C4-2B (cell line): Measurements from ENCODE around the gene MICU1.
"Not testable (repeated sequence)": the region's sequence is repeated elsewhere in the genome, so short reads cannot be mapped to it uniquely, and the experiment has no call there.

ENCODE experiments used
- ZFX ChIP-seq: fragments of 450-650 bp; IDR thresholded peaks from 2 replicates; pipeline ENCODE4 v1.6.1; 2017
- TF ChIP-seq, protein P1 (sequence below): fragments of 450-650 bp; conservative IDR thresholded peaks from 2 replicates; pipeline ENCODE4 v1.5.1; 2017; ENCODE audit warnings: mild to moderate bottlenecking

DNA sequence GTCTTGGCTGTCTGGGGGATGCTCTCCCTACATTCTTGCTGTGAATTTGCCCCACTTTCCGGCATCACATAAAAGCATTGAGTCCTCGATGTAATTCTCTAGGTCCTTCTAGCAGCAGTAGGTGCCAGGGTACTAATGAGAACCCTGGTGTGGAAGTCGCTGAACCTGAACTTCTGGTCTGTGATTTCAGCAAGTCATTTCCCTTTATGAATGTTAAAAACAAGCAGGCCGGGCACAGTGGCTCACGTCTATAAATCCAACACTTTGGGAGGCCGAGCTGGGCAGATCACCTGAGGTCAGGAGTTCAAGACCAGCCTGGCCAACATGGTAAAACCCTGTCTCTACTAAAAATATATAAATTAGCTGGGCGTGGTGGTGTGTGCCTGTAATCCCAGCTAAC is 240.9 kb downstream of the MICU1 start:
- TF ChIP-seq, protein P1, sequence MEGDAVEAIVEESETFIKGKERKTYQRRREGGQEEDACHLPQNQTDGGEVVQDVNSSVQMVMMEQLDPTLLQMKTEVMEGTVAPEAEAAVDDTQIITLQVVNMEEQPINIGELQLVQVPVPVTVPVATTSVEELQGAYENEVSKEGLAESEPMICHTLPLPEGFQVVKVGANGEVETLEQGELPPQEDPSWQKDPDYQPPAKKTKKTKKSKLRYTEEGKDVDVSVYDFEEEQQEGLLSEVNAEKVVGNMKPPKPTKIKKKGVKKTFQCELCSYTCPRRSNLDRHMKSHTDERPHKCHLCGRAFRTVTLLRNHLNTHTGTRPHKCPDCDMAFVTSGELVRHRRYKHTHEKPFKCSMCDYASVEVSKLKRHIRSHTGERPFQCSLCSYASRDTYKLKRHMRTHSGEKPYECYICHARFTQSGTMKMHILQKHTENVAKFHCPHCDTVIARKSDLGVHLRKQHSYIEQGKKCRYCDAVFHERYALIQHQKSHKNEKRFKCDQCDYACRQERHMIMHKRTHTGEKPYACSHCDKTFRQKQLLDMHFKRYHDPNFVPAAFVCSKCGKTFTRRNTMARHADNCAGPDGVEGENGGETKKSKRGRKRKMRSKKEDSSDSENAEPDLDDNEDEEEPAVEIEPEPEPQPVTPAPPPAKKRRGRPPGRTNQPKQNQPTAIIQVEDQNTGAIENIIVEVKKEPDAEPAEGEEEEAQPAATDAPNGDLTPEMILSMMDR, result not testable (repeated sequence)
- TF ChIP-seq ZFX, result not testable (repeated sequence)
